HG02678 (cell line): Measurements from ENCODE around the gene OR7A17.

Source experiments
- ATAC-seq: cut with Tn5 transposase; IDR thresholded peaks from one replicate; pipeline ENCODE4 v1.9.1; 2021; ENCODE audit warnings: mild to moderate bottlenecking, moderate library complexity; ENCODE audit not compliant: unreplicated experiment

OR7A17 gene

DNA sequence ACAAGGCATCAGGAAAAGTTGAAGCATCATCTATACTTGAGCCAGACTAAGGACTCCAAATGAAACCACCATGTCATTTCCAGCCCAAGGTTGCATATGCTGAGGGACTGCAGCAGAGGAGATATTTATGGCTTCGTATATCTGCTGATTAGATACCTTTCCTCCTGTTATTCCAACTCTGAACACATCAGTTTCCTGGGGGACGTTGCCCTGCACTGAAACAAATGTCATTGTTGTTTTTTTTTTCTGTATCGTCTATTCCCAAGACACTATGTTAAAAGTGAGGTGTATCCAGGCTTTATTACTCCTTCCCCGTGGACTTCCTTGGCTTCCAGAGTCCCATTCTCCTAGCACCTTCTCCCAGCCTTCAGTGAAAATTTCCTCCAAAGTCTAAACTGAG, at the start of gene OR7A17:
Gene OR7A17, minus strand, starts transcription at position 101 of the 400 bp plus-strand sequence. CDS start 4,777 bp downstream, outside the sequence.
- ATAC-seq, result no peak

DNA sequence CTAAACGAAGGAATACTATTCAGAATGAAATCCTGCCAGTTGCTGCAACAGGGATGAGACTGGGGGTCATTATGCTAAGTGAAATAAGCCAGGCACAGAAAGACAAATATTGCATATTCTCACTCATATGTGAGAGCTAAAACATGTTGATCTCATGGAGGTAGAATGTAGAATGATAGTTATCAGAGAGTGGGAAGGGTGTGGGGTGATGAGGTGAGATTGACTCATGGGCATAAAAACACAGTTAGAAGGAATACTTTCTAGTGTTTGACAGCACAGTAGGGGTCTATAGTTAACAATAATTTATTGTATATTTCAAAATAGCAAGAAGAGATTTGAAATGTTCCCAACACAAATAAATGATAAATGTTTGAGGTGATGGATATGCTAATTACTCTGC, 47.6 kb upstream of the OR7A17 start:
- no peak for ATAC-seq

DNA sequence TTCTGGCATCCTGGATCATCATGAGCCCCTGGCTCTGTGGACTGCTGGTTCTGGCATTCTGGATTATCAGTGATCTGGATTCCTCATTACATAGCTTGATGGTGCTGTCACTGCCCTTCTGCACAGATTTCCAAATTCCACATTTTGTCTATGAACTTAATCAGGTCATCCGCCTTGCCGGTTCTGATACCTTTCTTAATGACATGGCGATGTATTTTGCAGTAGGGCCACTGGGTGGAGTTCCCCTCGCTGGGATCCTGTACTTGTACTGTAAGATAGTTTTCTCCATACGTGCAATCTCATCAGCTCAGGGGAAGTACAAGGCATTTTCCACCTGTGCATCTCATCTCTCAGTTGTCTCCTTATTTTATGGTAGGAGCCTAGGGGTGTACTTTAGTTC, 30.9 kb upstream of the OR7A17 start:
- no peak for ATAC-seq

DNA sequence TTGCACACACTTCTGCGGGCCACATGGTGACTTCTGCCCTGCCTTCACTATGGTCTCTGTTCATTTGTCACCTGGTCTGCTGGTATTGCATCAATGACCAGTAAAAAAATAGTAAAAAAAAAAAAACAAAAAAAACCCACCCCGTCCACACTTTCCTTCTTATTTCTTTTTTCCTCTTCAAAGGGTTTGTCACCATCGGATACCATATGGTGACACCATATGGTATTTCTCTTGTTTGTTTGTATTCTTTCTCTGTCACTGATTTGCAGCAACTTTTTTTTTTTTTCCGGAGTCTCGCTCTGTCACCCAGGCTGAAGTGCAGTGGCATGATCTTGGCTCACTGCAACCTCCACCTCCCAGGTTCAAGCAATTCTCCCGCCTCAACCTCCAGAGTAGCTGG, 29.2 kb upstream of the OR7A17 start:
- ATAC-seq, result no peak

DNA sequence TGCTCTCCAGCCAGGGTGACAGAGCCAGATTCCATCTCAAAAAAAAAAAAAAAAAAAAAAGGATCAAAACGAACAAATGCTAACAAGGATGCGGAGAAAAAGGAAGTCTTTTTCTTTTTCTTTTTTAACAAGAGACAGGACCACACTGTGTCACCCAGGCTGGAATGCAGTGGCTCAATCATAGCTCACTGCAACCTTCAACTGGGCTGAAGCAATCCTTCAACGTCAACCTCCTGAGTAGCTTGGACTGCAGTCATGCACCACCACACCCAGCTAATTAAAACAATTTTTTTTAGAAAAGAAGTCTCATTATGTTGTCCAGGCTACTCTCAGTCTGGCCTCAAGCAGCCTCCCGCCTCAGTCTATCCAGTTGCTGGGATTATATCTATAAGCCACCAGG, 20.8 kb upstream of the OR7A17 start:
- no peak for ATAC-seq

DNA sequence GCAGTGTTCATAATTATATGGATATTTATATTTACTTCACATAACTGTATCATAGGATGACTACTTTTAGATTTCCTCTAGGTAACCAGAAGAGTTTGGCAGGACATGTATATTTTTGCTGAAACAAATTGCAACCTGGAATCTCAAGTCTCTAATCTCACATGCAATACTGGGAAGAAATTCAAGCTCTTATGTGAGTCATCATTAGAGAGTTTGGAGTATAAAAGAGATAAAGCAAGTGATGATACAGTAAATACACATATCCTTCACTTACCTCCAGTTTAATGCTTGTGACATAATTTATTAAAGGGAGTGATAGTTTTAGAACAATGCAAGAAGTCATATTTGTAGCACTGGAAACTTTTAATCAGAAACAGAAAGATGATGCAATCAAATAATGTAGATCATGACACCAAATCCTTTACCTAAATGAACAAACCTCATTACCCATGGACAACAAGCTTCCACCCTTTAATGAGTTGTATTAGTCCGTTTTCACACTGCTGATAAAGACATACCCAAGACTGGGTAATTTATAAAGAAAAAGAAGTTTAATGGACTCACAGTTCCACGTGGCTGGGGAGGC, 15.8 kb upstream of the OR7A17 start:
- no peak for ATAC-seq

DNA sequence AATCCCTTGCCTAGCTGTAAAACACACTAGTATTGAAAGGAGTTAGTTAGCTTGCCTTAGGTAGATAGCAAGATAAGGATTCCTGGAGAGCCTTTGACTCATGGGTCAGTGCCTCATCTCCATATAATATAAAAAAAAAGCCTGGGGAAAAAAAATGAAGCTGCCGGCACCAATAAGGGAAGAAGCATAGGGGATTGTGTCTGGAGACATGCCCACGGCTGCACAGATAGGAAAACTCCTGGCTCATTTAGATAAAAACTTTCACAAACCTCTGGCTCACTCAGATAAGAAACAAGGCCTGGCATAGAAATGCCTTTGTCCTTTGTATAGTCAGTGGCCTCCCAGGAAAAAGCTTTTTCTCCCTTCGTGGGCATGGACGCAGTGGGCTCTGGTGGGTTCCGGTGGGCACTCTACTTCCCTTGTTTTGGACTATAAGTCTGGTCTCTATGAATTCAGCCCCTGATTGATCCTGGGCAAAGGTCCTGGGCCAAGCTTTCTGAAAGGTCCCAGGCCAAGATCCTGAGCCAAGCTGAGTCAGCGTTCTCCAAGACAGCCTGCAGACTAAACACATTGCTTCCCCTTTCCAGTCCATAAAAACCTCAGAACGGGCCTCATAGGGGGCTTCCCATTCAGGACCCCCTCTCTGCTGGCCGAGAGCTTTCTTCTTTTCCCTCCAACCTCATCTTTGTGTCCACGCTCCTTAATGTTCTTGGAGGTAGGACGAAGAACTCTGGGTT, 4.9 kb upstream of the OR7A17 start:
- no peak for ATAC-seq

DNA sequence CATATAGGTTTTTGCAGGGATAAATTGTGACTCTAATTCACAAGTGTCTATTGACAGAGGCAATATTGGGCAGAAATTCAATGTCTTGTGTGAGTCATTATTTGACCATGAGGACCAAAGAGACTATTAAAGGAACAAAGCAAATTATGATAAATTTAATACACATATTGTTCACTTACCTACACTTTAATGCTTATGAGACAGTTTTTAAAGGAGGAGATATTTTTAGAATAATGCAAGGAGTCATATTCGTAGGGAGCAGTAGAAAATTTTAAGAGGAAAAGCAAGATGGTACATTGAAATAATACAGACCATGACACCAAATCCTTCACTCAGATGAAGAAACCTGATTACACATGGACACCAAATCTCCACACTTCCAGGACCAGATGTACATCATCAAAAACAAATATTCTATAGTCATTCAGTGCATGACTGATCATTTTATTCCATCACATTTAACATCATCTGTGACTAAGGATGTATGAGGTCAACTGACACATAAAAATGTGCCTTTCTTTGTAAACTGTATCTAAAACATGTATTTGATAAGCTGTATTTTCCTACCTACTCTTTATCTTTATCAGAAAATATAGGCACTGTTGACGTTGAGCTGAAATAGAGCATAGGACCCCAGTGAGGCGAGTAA, 4.2 kb upstream of the OR7A17 start:
- no peak for ATAC-seq

DNA sequence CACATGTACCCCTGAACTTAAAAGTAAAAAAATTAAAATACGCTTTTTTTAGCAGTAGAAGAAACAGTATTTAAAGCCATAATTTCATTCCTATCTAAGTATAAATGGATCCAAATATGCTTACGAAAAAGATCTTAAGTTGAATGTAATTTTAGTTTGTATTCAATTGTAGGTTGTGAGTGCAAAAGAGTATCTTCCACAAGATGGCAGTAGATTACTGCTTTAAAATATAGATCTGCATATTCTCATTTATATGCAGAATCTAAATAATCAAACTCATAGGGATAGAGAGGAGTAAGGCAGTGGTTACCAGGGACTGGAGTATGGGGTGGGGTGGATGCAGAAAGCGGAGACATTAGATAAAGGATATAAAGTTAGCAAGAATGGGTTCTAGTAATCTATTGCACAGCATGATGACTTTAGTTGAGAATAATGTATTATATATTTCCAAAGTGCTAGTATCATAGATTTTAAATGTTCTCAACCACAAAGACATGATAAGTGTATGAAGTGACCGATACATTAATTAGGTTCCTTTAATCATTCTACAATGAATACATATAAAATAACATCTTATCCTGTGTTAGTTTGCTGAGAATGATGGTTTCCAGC, 14.2 kb downstream of the OR7A17 start:
- no peak for ATAC-seq

DNA sequence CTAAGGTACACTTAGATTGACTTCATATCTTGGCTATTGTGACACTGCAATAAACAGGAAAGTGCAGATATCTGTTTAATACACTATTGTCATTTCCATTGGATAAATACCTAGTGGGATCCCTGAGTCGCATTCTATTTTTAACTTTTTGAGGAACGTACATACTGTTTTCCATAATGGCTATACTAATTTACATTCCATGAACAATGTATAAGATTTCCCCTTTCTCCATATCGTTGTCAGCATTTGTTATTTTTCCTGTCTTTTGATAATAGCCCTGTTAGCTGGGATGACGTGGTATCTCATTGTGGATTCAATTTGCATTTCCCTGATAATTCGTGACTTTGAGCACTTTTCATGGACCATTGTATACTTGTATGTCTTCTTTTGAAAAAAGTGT, 17.4 kb downstream of the OR7A17 start:
- ATAC-seq, result no peak

DNA sequence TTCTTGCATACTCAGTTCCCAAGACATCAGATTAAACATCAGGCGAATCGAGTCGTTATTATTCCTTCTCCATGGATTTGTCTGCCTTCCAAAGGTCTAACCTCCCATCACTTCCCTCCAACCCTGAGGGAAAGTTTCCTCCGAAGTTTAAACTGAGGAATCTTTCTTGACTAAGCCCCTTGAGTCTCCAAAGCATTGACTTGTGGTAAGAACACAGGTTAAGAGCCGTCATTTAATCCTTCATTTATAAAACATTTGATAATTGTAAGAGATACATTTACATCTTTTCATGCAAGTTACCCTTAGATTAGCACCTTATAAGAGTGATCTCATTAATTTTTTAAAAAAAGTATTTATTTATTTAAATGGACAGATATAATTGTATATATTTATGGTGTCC, 37.1 kb downstream of the OR7A17 start, which contains the start of gene OR7A10:
Gene OR7A10, minus strand, starts transcription at position 101 of the 400 bp plus-strand sequence. CDS start 7,045 bp downstream, outside the sequence.
- ATAC-seq, result no peak

DNA sequence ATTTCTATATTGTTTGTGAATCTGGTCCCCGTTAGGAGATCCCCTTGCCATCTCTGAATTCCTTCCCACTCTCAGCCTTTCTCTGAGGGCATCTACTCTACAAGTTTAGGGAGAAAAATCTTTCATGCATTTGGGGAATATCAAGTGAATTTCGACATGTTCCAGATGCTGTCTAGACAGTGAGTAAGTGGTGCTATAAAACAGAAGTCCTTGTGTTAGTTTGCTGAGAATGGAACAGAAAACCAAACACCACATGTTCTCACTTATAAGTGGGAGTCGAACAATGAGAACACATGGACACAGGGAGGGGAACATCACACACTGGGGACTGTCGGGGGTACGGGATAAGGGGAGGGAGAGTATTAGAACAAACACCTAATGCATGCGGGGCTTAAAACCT, 42.4 kb downstream of the OR7A17 start:
- no peak for ATAC-seq

DNA sequence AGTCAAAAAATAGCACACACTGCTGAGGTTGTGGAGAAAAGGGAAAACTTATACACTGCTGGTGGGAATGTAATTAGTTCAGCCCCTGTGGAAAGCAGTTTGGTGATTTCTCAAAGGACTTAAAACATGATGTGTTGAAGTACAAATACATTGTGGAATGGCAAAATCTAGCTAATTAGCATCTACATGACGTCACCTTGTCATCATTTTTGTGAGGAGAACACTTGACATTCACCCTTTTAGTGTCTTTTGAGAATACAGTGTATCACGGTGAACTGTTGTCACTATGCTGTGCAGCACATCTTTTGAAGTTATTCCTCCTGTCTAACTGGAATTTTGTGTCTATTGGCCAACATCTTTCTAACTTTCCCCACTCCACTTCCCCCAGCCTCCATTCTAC, 42.8 kb downstream of the OR7A17 start:
- no peak for ATAC-seq

DNA sequence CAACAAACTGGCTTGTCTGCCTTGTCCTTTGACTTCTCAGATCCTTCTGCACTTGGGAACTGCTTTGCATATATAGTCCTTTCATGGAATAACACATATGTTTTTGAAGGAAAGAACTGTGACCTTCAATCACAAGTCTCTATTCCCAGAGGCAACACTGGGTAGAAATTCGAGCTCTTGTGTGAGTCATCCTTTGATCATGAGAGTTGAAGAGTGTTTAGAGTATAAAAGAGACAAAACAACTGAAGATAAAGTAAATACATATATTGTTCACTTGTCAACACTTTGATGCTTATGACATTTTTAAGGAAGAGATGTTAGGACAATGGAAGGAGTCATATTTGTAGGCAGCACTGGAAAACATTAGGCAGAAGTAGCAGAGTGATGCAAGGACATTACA, 45.7 kb downstream of the OR7A17 start:
- ATAC-seq, result no peak

DNA sequence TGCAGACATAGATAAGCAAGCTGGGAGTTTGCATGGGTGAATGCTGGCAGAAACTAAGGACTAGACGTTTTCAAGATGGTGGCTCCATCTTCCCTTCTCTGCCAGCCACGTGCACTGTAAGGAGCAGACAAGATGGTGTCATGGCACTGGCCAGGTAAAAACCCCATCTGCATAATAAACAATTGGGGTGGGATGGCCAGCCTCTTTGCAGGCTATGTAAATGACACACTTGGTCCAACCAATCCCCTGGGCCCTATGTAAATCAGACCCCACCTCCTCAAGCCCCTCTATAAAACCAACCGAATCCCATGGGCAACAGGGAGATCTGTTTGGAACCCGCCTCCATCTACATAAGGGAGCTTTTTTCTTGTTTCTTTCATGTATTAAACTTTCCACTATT, 48.5 kb downstream of the OR7A17 start:
- no peak for ATAC-seq

DNA sequence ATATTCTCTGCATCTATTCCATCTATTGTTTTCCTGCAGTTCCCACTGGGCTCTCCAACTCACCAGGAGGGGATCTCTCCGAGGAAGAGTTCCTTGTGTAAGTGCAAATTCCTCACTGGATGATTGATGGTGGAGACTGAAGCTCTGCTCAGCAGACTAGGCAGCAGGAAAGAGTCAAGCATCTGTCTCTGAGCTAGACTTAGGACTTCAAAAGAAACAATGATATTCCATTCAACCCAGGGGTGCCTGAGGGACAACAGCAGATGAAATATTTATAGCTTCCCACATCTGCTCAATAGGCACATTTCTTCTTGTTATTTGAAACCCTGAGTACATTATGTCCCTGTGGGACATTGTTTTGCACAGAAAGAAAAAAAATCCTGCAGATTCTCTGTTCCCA, 50.9 kb downstream of the OR7A17 start, which contains the start of the genes OR7A5 and OR7C1:
Gene OR7A5, minus strand, starts transcription at position 175 of the 400 bp plus-strand sequence. CDS start 6,944 bp downstream, outside the sequence.
Gene OR7C1, minus strand, starts transcription at position 175 of the 400 bp plus-strand sequence. CDS start 35,049 bp downstream, outside the sequence.
- no peak for ATAC-seq

DNA sequence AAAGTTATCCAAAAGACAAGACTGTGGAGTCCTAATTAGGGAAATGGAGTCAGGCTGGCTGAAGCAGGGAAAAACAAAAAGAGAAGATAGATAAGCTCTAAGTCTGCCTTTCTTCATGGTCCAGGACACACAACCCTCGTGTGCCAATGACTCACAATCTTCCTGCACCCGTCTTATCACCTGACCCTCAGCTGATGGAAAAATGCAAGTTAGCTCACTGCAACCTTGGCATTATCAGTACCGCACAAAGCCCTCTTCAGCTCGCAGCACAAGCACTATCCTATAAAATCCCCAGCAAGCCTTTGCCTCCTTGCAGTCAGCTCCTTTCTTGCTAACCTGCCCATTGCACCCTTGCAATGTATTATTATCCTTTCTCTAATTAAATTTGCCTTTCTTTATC, 55.2 kb downstream of the OR7A17 start:
- no peak for ATAC-seq
